K562 (cell line): Measurements from ENCODE around the gene MRPL55. TPM values are rescaled to one million over a fixed set of nuclear protein-coding genes. Genes with fewer than 3 reads are reported as not detected.
A peak's percentile ranks its signal among the peaks of the same experiment; 100 is the strongest.

Experiments
- ATAC-seq: fragments of 200-7000 bp; cut with Tn5 transposase; 3 replicates; pipeline ENCODE4 v1.9.1; 2020; ENCODE audit warnings: moderate library complexity
- BruUV-seq: library from RNA; stranded (reverse); fragments of 400-500 nt; replicated peaks from 2 replicates; lab custom pipeline; 2021; lab: Mats Ljungman, UMichigan
- CTCF ChIA-PET: fragments of 300-600 bp; formaldehyde crosslinking; extraction: SDS; loops from one replicate; lab custom pipeline; 2021; ENCODE audit warnings: low intra/inter-chr PET ratio; lab: Yijun Ruan, JAX
- POLR2A ChIA-PET: fragments of 300-600, 350-650 bp; sonication (Branson Sonifier 250); formaldehyde crosslinking; extraction: SDS; loops from one replicate; lab custom pipeline; 2021; ENCODE audit warnings: antibody characterized with exemption, inconsistent platforms; lab: Yijun Ruan, JAX
- DNase-seq, 4 experiments: peaks; one replicate each; pipeline versions ENCODE4 v3.0.0 to v3.0.0-alpha.2; 2011 to 2018; ENCODE audit warnings: low spot score in 3 of 4, mixed read lengths in 3 of 4; ENCODE audit errors: extremely low read depth in 1 of 4
- FAIRE-seq: peaks from 2 replicates; lab custom pipeline; 2011; peaks lifted over from hg19 to GRCh38; lab: Jason Lieb, UNC
- H2AFZ ChIP-seq: 2 replicates; pipeline ENCODE4 v1.6.0; 2011; ENCODE audit warnings: low read depth, low read length, control low read depth, inconsistent platforms
- H3K27ac ChIP-seq: fragments of 200-600 bp; 3 replicates; pipeline ENCODE4 v1.8.0; 2011; ENCODE audit warnings: low read depth, mild to moderate bottlenecking, control low read depth, inconsistent platforms, low read length, moderate library complexity, mixed read lengths; ENCODE audit errors: extremely low read depth
- H3K27me3 ChIP-seq, 2 experiments: fragments of 300-600 bp in 1 of 2; 2 replicates in 1 of 2; 3 replicates in 1 of 2; pipeline versions ENCODE4 v1.6.0 to v1.8.0; 2011; ENCODE audit warnings: inconsistent platforms in 2 of 2, low read length in 2 of 2, mild to moderate bottlenecking in 1 of 2, mixed read lengths in 1 of 2, moderate library complexity in 1 of 2; ENCODE audit not compliant: control insufficient read depth in 2 of 2, insufficient read depth in 2 of 2
- H3K36me3 ChIP-seq: fragments of 300-600 bp; 3 replicates; pipeline ENCODE4 v1.8.0; 2011; ENCODE audit warnings: mild to moderate bottlenecking, low read length, inconsistent platforms; ENCODE audit not compliant: control insufficient read depth, insufficient read depth
- H3K4me1 ChIP-seq, 2 experiments: fragments of 200-600 bp in 1 of 2; replicated peaks in 1 of 2; 2 replicates in 1 of 2; 3 replicates in 1 of 2; pipeline versions ENCODE4 v1.5.1 to v1.8.0; 2011; ENCODE audit warnings: inconsistent platforms in 2 of 2, low read length in 2 of 2, mild to moderate bottlenecking in 1 of 2, mixed read lengths in 1 of 2, moderate library complexity in 1 of 2; ENCODE audit not compliant: control insufficient read depth in 2 of 2, insufficient read depth in 2 of 2
- H3K4me2 ChIP-seq: 2 replicates; pipeline ENCODE4 v1.6.1; 2011; ENCODE audit warnings: low read length, control low read depth, inconsistent platforms, mixed read lengths; ENCODE audit not compliant: insufficient read depth
- H3K4me3 ChIP-seq: fragments of 200-600 bp; sonication (generic), shearing (Covaris generic); 2 replicates; pipeline ENCODE4 v1.5.1; 2016; ENCODE audit warnings: control low read depth, inconsistent platforms
- H3K79me2 ChIP-seq: fragments of 200-600 bp; 3 replicates; pipeline ENCODE4 v1.8.0; 2011; ENCODE audit warnings: low read length, inconsistent platforms; ENCODE audit not compliant: control insufficient read depth, insufficient read depth
- H3K9ac ChIP-seq, 2 experiments: 2 replicates each; pipeline versions ENCODE4 v1.6.0 to v1.6.1; 2011; ENCODE audit warnings: low read depth in 2 of 2, low read length in 2 of 2, control low read depth in 1 of 2, inconsistent platforms in 1 of 2, mild to moderate bottlenecking in 1 of 2, mixed read lengths in 1 of 2; ENCODE audit not compliant: insufficient read depth in 1 of 2
- H3K9me1 ChIP-seq: one replicate; pipeline ENCODE4 v1.6.0; 2011; ENCODE audit warnings: inconsistent platforms, mild to moderate bottlenecking, low read length, moderate library complexity; ENCODE audit not compliant: control insufficient read depth, insufficient read depth
- H3K9me3 ChIP-seq: replicated peaks from 2 replicates; pipeline ENCODE4 v1.5.1; 2011; ENCODE audit warnings: low read depth, low read length, inconsistent platforms; ENCODE audit not compliant: control insufficient read depth, insufficient read depth
- H4K20me1 ChIP-seq: replicated peaks from 2 replicates; pipeline ENCODE4 v1.6.1; 2011; ENCODE audit warnings: low read length, inconsistent platforms, mixed read lengths; ENCODE audit not compliant: control insufficient read depth, insufficient read depth
- BACH1 ChIP-seq: fragments of 200-800 bp; sonication (Bioruptor generic); IDR thresholded peaks from 2 replicates; pipeline ENCODE4 v1.6.1; 2016; ENCODE audit warnings: missing genetic modification characterization, missing compliant biosample characterization
- EP400 ChIP-seq: fragments of 450-650 bp; IDR thresholded peaks from 2 replicates; pipeline ENCODE4 v1.6.1; 2017; ENCODE audit warnings: antibody characterized with exemption, mild to moderate bottlenecking, moderate library complexity
- FOXJ2 ChIP-seq: fragments of 200-800 bp; sonication (Bioruptor generic); IDR thresholded peaks from 2 replicates; pipeline ENCODE4 v1.6.1; 2016; ENCODE audit warnings: missing genetic modification characterization, missing compliant biosample characterization
- NR4A1 ChIP-seq, 2 experiments: fragments of 250-450 bp in 1 of 2; fragments of 450-650 bp in 1 of 2; sonication (Bioruptor Pico) in 1 of 2; IDR thresholded peaks; 2 replicates each; pipeline versions ENCODE4 v1.4.0 to v1.6.1; 2016 to 2020; ENCODE audit warnings: mild to moderate bottlenecking in 2 of 2, missing compliant biosample characterization in 1 of 2, missing genetic modification characterization in 1 of 2, moderate library complexity in 1 of 2
- RBBP5 ChIP-seq: fragments of 200-600 bp; sonication (generic); IDR thresholded peaks from 2 replicates; pipeline ENCODE4 v1.6.1; 2012; ENCODE audit warnings: borderline replicate concordance, mild to moderate bottlenecking, low read length, control low read depth, inconsistent platforms; ENCODE audit not compliant: insufficient read depth, poor library complexity, severe bottlenecking
- SAP30 ChIP-seq: fragments of 200-600 bp; sonication (generic); IDR thresholded peaks from 2 replicates; pipeline ENCODE4 v1.6.1; 2012; ENCODE audit warnings: borderline replicate concordance, low read depth, mild to moderate bottlenecking, moderate library complexity, low read length, control low read depth, inconsistent platforms; ENCODE audit not compliant: insufficient read depth, poor library complexity, severe bottlenecking
- SUPT5H ChIP-seq: fragments of 450-650 bp; IDR thresholded peaks from 2 replicates; pipeline ENCODE4 v1.6.1; 2016
- ZBTB1 ChIP-seq: sonication (generic); formaldehyde crosslinking; IDR thresholded peaks from 2 replicates; pipeline ENCODE4 v1.8.1; 2023; ENCODE audit warnings: missing genetic modification reagents, low read depth, mild to moderate bottlenecking, borderline replicate concordance
- ZNF316 ChIP-seq: fragments of 450-650 bp; IDR thresholded peaks from 2 replicates; pipeline ENCODE4 v1.6.1; 2016
- WGBS: fragments of 100-300 bp; shearing (Covaris generic); methylation state at CpG from one replicate; pipeline ENCODE4 v1.1.6; 2016; ENCODE audit warnings: low coverage, mixed read lengths; ENCODE audit not compliant: insufficient coverage; ENCODE audit errors: missing lambda C conversion rate; 5-methylcytosine and 5-hydroxymethylcytosine counted together
- in situ Hi-C: fragments of 300-500 bp; cut with MboI; formaldehyde crosslinking; loops from 4 replicates; pipeline ENCODE4 v1.15.0; 2018; ENCODE audit warnings: inconsistent platforms, mixed read lengths
- intact Hi-C: fragments of 100-400 bp; cut with micrococcal nuclease; formaldehyde crosslinking; loops from 2 replicates; pipeline ENCODE4 v1.14.2; 2022
- polyA plus RNA-seq, 8 experiments: library from polyadenylated mRNA; depleted of rRNA in 4 of 8; stranded (reverse) in 5 of 8; unstranded in 3 of 8; fragments of >200 nt; fragmentation: Nextera tagmentation in 2 of 8; fragmentation: Illumina TruSeq in 1 of 8; extraction: Ambion mirVana in 2 of 8; extraction: Trizol in 1 of 8; gene quantifications; 2 replicates each; pipeline versions ENCODE4 v1.2.1 to v1.2.3, GENCODE V29; 2011 to 2014; ENCODE audit warnings: inconsistent platforms in 1 of 8, missing spikeins in 1 of 8
- total RNA-seq, 7 experiments: library from RNA; depleted of rRNA in 6 of 7; stranded (reverse); fragments of >200 nt in 6 of 7; fragmentation: Illumina TruSeq in 2 of 7; extraction: Trizol in 2 of 7; gene quantifications; 2 replicates each; pipeline versions ENCODE4 v1.2.1 to v1.2.3, GENCODE V29; 2011 to 2021; ENCODE audit warnings: low replicate concordance in 1 of 7
- TF ChIP-seq, protein P1 (sequence below): sonication (generic); formaldehyde crosslinking; IDR thresholded peaks from 2 replicates; pipeline ENCODE4 v1.9.0; 2022; ENCODE audit warnings: mild to moderate bottlenecking, missing genetic modification reagents
- TF ChIP-seq, protein P2 (sequence below): fragments of 450-650 bp; formaldehyde crosslinking; IDR thresholded peaks from 2 replicates; pipeline ENCODE4 v1.4.0; 2022; ENCODE audit warnings: missing genetic modification characterization
- TF ChIP-seq, protein P3 (sequence below), 2 experiments: fragments of 450-650 bp; conservative IDR thresholded peaks; 2 replicates each; pipeline ENCODE4 v1.6.1; 2017; ENCODE audit warnings: mild to moderate bottlenecking in 2 of 2, moderate library complexity in 2 of 2
- TF ChIP-seq, protein P4 (sequence below): fragments of 450-650 bp; IDR thresholded peaks from 2 replicates; pipeline ENCODE4 v1.6.1; 2018; ENCODE audit not compliant: partially characterized antibody

MRPL55 gene
- total and polyA plus RNA-seq, 9 of the 15 experiments (the other 6 are each of a cell fraction or from before 2014, with no cell fraction given), result 34.9 to 228 (median 81.0) TPM

DNA sequence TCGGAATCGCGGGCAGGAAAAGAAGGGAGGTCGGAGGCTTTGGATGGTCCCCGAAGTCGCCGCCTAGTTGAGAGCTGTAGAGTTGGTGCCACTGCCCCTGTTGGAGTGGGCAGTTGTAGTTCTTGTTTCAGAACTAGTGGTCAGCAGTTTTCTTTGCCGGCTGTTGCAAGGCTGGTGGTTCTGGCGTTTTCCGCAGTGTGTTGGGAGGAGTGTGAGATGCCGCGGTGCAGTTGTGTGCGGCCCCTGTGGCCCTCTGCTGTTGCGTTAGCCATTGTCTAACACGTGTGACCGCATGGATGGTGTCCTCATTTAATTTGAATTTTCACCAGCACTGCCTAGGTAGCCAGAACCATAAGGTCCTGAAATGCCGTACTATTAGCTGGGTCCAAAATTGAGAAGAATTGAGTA is 25.2 kb downstream of the MRPL55 start:
- FAIRE-seq (no peak), ATAC-seq (peak; percentile 15), DNase-seq (peak in 1 of 4 experiments; percentile 46)
- TSS peak; percentile 34 for BruUV-seq
- Histone ChIP-seq H3K9ac (peak overlapping the region; percentile 99 to 100), H3K27me3 (no peaks in the 10 kb centered on the region), H3K9me1 (peaks cover 38% of the 10 kb centered on the region), H3K36me3 (peaks cover 54% of the 10 kb centered on the region), H3K4me1 (peaks cover 42 to 63% of the 10 kb centered on the region in 2 experiments; a peak in 4 of 5 replicates), H3K4me2 (peak overlapping the region; percentile 100), H3K4me3 (peak overlapping the region; percentile 96), H4K20me1 (peaks cover 64% of the 10 kb centered on the region), H2AFZ (no peak overlapping the region), H3K27ac (peak overlapping the region; percentile 98), H3K79me2 (peaks cover 83% of the 10 kb centered on the region), H3K9me3 (no peaks in the 10 kb centered on the region)
- WGBS, result 1% methylated on average over 17 of the region's 17 CpGs
- ChIA-PET CTCF (no interaction called here), POLR2A (interaction anchor here (0.6 to 4.3 kb wide), 17 partner anchors 9 to 402 kb away, joined by 3 to 36 read pairs (median 5); partner anchors contain the start of gene MRPL55)
- intact Hi-C loops, result loop anchor here (2.0 kb wide), 2 partner anchors 17 to 57 kb away; partner anchors contain the start of gene GUK1
- in situ Hi-C loops, result no loop called here
- TF ChIP-seq BACH1 (no peak), FOXJ2 (tag) (0 out of 2 replicates have a peak, but pooled peaks have one; percentile 38), ZBTB1 (CRISPR knock-in tag) (peak; percentile 20; the same call in 1 of the 2 replicates), RBBP5 (peak; percentile 67), EP400 (peak; percentile 65), SUPT5H (0 out of 2 replicates have a peak, but pooled peaks have one; percentile 3), SAP30 (peak; percentile 26), ZNF316 (peak; percentile 61), NR4A1 (CRISPR knock-in tag; IDR thresholded peaks at IDR 0.05) (0 out of 2 replicates have a peak, but pooled peaks have one; percentile 42), NR4A1 (tag; IDR thresholded peaks at IDR 0.05) (no peak)
- TF ChIP-seq, protein P1, sequence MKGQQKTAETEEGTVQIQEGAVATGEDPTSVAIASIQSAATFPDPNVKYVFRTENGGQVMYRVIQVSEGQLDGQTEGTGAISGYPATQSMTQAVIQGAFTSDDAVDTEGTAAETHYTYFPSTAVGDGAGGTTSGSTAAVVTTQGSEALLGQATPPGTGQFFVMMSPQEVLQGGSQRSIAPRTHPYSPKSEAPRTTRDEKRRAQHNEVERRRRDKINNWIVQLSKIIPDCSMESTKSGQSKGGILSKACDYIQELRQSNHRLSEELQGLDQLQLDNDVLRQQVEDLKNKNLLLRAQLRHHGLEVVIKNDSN (CRISPR knock-in tag), result 0 out of 2 replicates have a peak, but pooled peaks have one; percentile 10
- TF ChIP-seq, protein P2, sequence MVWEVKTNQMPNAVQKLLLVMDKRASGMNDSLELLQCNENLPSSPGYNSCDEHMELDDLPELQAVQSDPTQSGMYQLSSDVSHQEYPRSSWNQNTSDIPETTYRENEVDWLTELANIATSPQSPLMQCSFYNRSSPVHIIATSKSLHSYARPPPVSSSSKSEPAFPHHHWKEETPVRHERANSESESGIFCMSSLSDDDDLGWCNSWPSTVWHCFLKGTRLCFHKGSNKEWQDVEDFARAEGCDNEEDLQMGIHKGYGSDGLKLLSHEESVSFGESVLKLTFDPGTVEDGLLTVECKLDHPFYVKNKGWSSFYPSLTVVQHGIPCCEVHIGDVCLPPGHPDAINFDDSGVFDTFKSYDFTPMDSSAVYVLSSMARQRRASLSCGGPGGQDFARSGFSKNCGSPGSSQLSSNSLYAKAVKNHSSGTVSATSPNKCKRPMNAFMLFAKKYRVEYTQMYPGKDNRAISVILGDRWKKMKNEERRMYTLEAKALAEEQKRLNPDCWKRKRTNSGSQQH, result no peak
- TF ChIP-seq, protein P3, sequence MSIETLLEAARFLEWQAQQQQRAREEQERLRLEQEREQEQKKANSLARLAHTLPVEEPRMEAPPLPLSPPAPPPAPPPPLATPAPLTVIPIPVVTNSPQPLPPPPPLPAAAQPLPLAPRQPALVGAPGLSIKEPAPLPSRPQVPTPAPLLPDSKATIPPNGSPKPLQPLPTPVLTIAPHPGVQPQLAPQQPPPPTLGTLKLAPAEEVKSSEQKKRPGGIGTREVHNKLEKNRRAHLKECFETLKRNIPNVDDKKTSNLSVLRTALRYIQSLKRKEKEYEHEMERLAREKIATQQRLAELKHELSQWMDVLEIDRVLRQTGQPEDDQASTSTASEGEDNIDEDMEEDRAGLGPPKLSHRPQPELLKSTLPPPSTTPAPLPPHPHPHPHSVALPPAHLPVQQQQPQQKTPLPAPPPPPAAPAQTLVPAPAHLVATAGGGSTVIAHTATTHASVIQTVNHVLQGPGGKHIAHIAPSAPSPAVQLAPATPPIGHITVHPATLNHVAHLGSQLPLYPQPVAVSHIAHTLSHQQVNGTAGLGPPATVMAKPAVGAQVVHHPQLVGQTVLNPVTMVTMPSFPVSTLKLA (conservative IDR thresholded peaks at IDR 0.05), result peak; percentile 58 to 70
- TF ChIP-seq, protein P4, sequence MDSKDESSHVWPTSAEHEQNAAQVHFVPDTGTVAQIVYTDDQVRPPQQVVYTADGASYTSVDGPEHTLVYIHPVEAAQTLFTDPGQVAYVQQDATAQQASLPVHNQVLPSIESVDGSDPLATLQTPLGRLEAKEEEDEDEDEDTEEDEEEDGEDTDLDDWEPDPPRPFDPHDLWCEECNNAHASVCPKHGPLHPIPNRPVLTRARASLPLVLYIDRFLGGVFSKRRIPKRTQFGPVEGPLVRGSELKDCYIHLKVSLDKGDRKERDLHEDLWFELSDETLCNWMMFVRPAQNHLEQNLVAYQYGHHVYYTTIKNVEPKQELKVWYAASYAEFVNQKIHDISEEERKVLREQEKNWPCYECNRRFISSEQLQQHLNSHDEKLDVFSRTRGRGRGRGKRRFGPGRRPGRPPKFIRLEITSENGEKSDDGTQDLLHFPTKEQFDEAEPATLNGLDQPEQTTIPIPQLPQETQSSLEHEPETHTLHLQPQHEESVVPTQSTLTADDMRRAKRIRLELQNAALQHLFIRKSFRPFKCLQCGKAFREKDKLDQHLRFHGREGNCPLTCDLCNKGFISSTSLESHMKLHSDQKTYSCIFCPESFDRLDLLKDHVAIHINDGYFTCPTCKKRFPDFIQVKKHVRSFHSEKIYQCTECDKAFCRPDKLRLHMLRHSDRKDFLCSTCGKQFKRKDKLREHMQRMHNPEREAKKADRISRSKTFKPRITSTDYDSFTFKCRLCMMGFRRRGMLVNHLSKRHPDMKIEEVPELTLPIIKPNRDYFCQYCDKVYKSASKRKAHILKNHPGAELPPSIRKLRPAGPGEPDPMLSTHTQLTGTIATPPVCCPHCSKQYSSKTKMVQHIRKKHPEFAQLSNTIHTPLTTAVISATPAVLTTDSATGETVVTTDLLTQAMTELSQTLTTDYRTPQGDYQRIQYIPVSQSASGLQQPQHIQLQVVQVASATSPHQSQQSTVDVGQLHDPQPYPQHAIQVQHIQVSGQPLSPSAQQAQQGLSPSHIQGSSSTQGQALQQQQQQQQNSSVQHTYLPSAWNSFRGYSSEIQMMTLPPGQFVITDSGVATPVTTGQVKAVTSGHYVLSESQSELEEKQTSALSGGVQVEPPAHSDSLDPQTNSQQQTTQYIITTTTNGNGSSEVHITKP, result no peak
